Posterior cingulate gyrus (tissue), 11 donors: ENCODE data around the gene KRTAP2-3.
A peak's percentile ranks its signal among the peaks of the same experiment; 100 is the strongest.
"Not testable (repeated sequence)": the region's sequence is repeated elsewhere in the genome, so short reads cannot be mapped to it uniquely, and the experiment has no call there.

Experiments used
- DNase-seq, 10 donors: peaks; one replicate each; pipeline versions ENCODE4 v3.0.0 to v3.0.0-alpha.2; 2020 to 2021; ENCODE audit warnings: mixed read lengths in 3 of 10
- intact Hi-C: fragments of 100-400 bp; cut with DNase I; formaldehyde crosslinking; loops from one replicate; pipeline ENCODE4 v1.15.1; 2023

Gene KRTAP2-3, protein sequence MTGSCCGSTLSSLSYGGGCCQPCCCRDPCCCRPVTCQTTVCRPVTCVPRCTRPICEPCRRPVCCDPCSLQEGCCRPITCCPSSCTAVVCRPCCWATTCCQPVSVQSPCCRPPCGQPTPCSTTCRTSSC

GRCh38 chr17:41060052-41060604, at the start of gene KRTAP2-3:
TSS of gene KRTAP2-3 (minus strand) at chr17:41060114. CDS start at chr17:41060050, 64 bp downstream.
- no peak for DNase-seq
- intact Hi-C loops = no loop called here

GRCh38 chr17:41108728-41109386, 48.9 kb upstream of the KRTAP2-3 start:
- DNase-seq, intact Hi-C loops: not testable (repeated sequence)

GRCh38 chr17:41107941-41108450, 48.1 kb upstream of the KRTAP2-3 start:
- intact Hi-C loops = no loop called here
- no peak for DNase-seq

GRCh38 chr17:41105347-41105746, 45.4 kb upstream of the KRTAP2-3 start, which contains the start of gene KRTAP4-9:
TSS of gene KRTAP4-9 (plus strand) at chr17:41105389. CDS start at chr17:41105389, 0 bp downstream.
- peak in 1 of 10 donors; percentile 69 for DNase-seq
- intact Hi-C loops = not testable (repeated sequence)

- DNase-seq, intact Hi-C loops: not testable (repeated sequence)
These were observed 44.6 kb upstream of the KRTAP2-3 start for GRCh38 chr17:41104386-41105038.

- intact Hi-C loops = no loop called here
- DNase-seq = no peak
These were observed 44.0 kb upstream of the KRTAP2-3 start for GRCh38 chr17:41103896-41104295.

DNA sequence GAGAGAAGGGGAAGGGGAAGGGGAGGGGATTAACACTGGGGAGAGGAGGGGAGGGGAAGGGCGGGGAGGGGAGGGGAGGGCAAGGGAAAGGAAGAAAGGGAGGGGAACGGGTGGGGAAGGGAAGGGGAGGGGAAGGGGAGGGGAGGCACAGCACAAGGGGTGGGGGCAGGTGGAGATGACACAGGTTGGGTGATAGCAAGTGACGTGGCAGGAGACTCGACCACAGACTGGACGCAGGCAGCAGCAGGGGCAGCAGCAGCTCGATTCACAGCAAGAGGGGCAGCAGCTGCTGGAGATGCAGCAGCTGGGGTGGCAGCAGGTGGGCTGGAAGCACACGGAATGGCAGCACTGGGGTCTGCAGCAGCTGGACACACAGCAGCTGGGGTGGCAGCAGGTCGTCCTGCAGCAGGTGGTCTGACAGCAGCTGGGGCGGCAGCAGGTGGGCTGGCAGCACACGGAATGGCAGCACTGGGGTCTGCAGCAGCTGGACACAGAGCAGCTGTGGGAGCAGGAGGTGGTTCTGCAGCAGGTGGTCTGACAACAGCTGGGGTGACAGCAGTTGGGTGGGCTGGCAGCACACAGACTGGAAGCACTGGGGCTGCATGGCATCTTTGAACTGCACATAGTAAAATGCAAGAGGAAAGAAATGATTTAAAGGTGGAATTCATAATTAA, 41.8 kb upstream of the KRTAP2-3 start, which contains the start of gene KRTAP4-16:
Gene KRTAP4-16, minus strand, starts transcription at position 624 of the 674 bp plus-strand sequence. Its CDS starts 0 bp downstream, at position 624.
- intact Hi-C loops = no loop called here

GRCh38 chr17:41099682-41100480, 40.0 kb upstream of the KRTAP2-3 start:
- DNase-seq, intact Hi-C loops: not testable (repeated sequence)

More for the DNA sequence above, 41.8 kb upstream of the KRTAP2-3 start, which contains the start of gene KRTAP4-16:
- DNase-seq = peak in 1 of 10 donors; percentile 79

GRCh38 chr17:41098481-41098880, 38.6 kb upstream of the KRTAP2-3 start:
- intact Hi-C loops = no loop called here
- no peak for DNase-seq

- intact Hi-C loops = no loop called here
- no peak for DNase-seq
These were observed 38.1 kb upstream of the KRTAP2-3 start, which contains the start of gene KRTAP4-8 for GRCh38 chr17:41098042-41098441. TSS of gene KRTAP4-8 (minus strand) at chr17:41098142. CDS start at chr17:41098084, 58 bp downstream.

- no peak for DNase-seq
- intact Hi-C loops = no loop called here
These were observed 36.1 kb upstream of the KRTAP2-3 start for GRCh38 chr17:41096055-41096454.

DNA sequence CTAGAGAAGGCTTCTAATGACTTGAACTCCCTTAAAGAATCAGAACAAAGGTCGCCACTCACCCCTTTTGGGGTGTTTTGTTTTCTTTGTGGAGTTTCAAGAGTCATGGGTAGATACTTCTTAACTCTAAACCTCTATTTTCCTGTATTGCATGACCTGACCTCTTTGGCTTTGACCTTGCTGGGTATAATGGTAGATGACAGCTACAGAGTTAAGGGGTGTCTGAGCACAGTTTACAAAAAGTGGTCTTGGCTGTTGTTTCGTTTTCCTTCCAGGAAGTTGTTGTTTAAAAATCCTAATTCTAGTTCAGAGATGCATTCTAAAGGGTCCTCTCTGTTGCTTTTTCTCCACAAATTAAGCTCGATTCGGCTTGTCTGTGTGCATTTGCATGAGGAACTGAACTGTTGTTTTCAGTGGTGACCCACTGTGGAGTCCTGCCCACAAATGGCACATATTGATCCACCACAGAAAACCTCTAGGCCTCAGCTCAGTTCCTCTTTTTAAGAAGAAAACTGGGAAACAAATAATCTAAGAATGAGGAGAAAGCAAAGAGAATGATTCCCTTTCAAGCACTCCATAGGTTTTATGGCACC, 28.9 kb upstream of the KRTAP2-3 start:
- intact Hi-C loops, DNase-seq: not testable (repeated sequence)

- intact Hi-C loops = not testable (repeated sequence)
- peak in 1 of 10 donors; percentile 56 for DNase-seq
These were observed 24.4 kb upstream of the KRTAP2-3 start, which contains the start of gene KRTAP4-7 for GRCh38 chr17:41084100-41084856. TSS of gene KRTAP4-7 (plus strand) at chr17:41084150. CDS start at chr17:41084207, 57 bp downstream.

DNA sequence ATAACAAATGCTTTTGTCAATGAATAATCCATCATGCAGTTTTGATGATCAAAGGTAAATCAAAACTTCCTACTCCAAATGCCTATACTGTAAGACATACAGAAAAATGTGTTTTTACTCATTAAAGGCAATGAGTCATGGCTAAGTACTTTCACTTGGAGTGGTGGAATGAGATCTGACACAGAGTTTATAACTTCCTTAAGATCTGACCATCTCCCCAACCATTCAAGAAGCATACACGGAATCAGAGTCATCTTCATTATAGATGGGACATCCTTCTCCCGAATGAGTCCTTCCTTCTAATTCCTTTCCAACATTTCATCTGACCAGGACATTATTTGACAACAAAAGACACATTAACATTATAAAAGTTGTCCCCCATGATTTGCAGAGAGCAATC, 23.5 kb upstream of the KRTAP2-3 start:
- intact Hi-C loops, DNase-seq: not testable (repeated sequence)

- no peak for DNase-seq
- intact Hi-C loops = no loop called here
These were observed 22.7 kb upstream of the KRTAP2-3 start for GRCh38 chr17:41082626-41083025.

- intact Hi-C loops = no loop called here
- DNase-seq = no peak
These were observed 16.9 kb upstream of the KRTAP2-3 start for GRCh38 chr17:41076788-41077187.

DNA sequence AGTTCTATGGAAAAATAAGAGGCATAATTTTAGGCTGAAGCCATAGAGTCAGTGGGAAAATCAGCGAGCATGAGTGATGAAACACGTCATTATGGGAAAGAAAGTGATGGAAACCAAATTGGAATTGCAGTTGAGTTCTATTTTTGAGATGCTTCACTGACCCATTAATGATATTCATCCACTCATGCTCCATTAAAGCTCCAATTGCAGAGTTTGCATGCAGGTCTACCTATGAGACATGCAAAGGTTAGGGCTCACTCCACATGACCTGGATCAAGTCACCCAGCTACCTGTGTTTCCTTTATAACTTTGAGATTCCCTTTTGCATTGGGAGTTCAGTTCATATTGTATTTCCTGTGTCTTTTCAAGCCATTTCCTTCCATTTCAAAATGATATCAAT, 13.8 kb upstream of the KRTAP2-3 start:
- intact Hi-C loops = no loop called here
- DNase-seq = no peak
